ENCODE measurements around the gene FAM234B. TPM values are rescaled to one million over a fixed set of nuclear protein-coding genes. Genes with fewer than 3 reads are reported as not detected.

FAM234B gene
- polyA plus RNA-seq, 1 donor from 2014 or later, result 20.5 TPM

DNA sequence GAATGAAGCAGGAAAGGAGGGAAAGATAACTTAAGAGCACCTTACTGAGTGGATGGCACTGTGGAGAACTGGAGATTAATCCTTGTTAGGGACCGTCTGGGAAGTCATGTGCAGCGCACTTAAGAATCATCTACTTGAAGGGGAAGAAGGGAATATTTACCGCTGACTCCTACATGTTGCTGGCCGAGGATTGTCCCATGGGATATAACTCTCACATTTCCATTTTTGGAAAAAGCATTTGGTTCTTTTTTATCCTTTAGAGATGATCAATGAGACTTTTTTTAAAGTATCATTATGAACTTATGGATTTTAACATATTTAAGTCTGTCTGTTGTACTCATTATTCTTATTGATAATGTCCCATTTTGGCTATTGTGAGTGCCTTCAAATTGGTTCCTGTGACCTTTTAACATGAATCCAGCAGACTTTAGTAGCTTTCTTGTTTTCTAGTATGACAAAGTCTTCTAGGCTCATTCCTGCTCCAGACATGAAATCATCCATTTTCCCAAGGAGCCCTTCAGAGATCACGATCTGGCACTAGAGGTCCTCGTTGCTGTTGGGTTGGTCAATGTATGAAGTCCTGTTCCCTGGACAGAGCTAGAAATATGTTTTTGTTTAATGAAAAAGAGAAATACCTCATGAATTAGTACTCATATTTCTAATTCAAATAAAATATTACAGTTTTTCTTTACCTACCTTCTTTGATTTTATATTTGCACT, 20.2 kb upstream of the FAM234B start:
- Histone ChIP-seq H3K9me3 (ENCODE audit: low read length) (no peaks in the 10 kb centered on the region), H3K79me2 (replicated peaks; ENCODE audit: insufficient read depth, low read length) (no peaks in the 10 kb centered on the region), H4K20me1 (ENCODE audit: insufficient read depth) (no peaks in the 10 kb centered on the region), H3K27ac (ENCODE audit: low read length) (no peak overlapping the region), H2AFZ (ENCODE audit: low read depth, low read length) (no peak overlapping the region), H3K9me2 (ENCODE audit: insufficient read depth, low read length) (no peaks in the 10 kb centered on the region), H3K36me3 (ENCODE audit: insufficient read depth, low read length) (no peaks in the 10 kb centered on the region), H3K4me3 (ENCODE audit: low read length) (no peak overlapping the region), H3F3A (ENCODE audit: insufficient read depth, low read length, poor library complexity, severe bottlenecking) (no peaks in the 10 kb centered on the region), H3K9ac (ENCODE audit: low read length) (no peak overlapping the region), H3K4me2 (ENCODE audit: low read length) (no peak overlapping the region), H3K27me3 (ENCODE audit: insufficient read depth, low read depth, low read length) (no peaks in the 10 kb centered on the region)
- TF ChIP-seq EZH2 (IDR thresholded peaks at IDR 0.05; ENCODE audit: borderline replicate concordance, insufficient read depth, low read length, poor library complexity, severe bottlenecking) (no peak), RAD21 (conservative IDR thresholded peaks at IDR 0.05) (no peak), SMC3 (conservative IDR thresholded peaks at IDR 0.05; ENCODE audit: poor library complexity) (no peak), POLR2AphosphoS5 (IDR thresholded peaks at IDR 0.05) (no peak), MXI1 (conservative IDR thresholded peaks at IDR 0.05; ENCODE audit: poor library complexity, severe bottlenecking) (no peak)
- TF ChIP-seq, protein P1, sequence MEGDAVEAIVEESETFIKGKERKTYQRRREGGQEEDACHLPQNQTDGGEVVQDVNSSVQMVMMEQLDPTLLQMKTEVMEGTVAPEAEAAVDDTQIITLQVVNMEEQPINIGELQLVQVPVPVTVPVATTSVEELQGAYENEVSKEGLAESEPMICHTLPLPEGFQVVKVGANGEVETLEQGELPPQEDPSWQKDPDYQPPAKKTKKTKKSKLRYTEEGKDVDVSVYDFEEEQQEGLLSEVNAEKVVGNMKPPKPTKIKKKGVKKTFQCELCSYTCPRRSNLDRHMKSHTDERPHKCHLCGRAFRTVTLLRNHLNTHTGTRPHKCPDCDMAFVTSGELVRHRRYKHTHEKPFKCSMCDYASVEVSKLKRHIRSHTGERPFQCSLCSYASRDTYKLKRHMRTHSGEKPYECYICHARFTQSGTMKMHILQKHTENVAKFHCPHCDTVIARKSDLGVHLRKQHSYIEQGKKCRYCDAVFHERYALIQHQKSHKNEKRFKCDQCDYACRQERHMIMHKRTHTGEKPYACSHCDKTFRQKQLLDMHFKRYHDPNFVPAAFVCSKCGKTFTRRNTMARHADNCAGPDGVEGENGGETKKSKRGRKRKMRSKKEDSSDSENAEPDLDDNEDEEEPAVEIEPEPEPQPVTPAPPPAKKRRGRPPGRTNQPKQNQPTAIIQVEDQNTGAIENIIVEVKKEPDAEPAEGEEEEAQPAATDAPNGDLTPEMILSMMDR (IDR thresholded peaks at IDR 0.05; ENCODE audit: poor library complexity, severe bottlenecking), result no peak

DNA sequence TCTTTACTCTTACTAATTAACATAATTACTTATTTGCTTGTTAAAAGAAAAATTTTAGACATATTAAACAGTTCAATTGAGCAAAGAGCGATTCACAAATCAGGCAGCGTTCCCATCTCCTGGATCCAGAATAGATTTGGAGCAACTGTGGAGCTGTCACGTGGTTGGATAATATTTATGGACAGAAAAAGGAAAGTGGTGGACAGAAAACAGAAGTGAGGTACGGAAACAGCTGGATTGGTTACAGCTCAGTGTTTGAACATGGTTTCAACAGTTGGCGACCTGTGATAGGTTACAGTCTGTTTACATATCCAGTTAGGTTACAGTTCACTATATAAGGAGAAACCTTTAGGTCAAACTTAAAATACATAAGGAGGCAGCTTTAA, 19.7 kb upstream of the FAM234B start:
- Histone ChIP-seq H2AFZ (ENCODE audit: low read depth, low read length) (no peak overlapping the region), H3K9me2 (ENCODE audit: insufficient read depth, low read length) (no peaks in the 10 kb centered on the region), H3K9ac (ENCODE audit: low read length) (no peak overlapping the region), H3K9me3 (ENCODE audit: low read length) (no peaks in the 10 kb centered on the region), H3K27me3 (ENCODE audit: insufficient read depth, low read depth, low read length) (no peaks in the 10 kb centered on the region), H3K36me3 (ENCODE audit: insufficient read depth, low read length) (no peaks in the 10 kb centered on the region), H4K20me1 (ENCODE audit: insufficient read depth) (no peaks in the 10 kb centered on the region), H3K27ac (ENCODE audit: low read length) (no peak overlapping the region), H3K4me2 (ENCODE audit: low read length) (no peak overlapping the region), H3F3A (ENCODE audit: insufficient read depth, low read length, poor library complexity, severe bottlenecking) (no peaks in the 10 kb centered on the region), H3K4me3 (ENCODE audit: low read length) (no peak overlapping the region), H3K79me2 (replicated peaks; ENCODE audit: insufficient read depth, low read length) (no peaks in the 10 kb centered on the region)
- TF ChIP-seq RAD21 (conservative IDR thresholded peaks at IDR 0.05) (no peak), MXI1 (conservative IDR thresholded peaks at IDR 0.05; ENCODE audit: poor library complexity, severe bottlenecking) (no peak), SMC3 (conservative IDR thresholded peaks at IDR 0.05; ENCODE audit: poor library complexity) (no peak), POLR2AphosphoS5 (IDR thresholded peaks at IDR 0.05) (no peak), EP300 (conservative IDR thresholded peaks at IDR 0.05; ENCODE audit: poor library complexity, severe bottlenecking) (no peak), TAF1 (IDR thresholded peaks at IDR 0.05; ENCODE audit: low read depth) (no peak), EZH2 (IDR thresholded peaks at IDR 0.05; ENCODE audit: borderline replicate concordance, insufficient read depth, low read length, poor library complexity, severe bottlenecking) (no peak)
- TF ChIP-seq, protein P2, sequence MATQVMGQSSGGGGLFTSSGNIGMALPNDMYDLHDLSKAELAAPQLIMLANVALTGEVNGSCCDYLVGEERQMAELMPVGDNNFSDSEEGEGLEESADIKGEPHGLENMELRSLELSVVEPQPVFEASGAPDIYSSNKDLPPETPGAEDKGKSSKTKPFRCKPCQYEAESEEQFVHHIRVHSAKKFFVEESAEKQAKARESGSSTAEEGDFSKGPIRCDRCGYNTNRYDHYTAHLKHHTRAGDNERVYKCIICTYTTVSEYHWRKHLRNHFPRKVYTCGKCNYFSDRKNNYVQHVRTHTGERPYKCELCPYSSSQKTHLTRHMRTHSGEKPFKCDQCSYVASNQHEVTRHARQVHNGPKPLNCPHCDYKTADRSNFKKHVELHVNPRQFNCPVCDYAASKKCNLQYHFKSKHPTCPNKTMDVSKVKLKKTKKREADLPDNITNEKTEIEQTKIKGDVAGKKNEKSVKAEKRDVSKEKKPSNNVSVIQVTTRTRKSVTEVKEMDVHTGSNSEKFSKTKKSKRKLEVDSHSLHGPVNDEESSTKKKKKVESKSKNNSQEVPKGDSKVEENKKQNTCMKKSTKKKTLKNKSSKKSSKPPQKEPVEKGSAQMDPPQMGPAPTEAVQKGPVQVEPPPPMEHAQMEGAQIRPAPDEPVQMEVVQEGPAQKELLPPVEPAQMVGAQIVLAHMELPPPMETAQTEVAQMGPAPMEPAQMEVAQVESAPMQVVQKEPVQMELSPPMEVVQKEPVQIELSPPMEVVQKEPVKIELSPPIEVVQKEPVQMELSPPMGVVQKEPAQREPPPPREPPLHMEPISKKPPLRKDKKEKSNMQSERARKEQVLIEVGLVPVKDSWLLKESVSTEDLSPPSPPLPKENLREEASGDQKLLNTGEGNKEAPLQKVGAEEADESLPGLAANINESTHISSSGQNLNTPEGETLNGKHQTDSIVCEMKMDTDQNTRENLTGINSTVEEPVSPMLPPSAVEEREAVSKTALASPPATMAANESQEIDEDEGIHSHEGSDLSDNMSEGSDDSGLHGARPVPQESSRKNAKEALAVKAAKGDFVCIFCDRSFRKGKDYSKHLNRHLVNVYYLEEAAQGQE (IDR thresholded peaks at IDR 0.05; ENCODE audit: borderline replicate concordance), result no peak
- TF ChIP-seq, protein P1 (IDR thresholded peaks at IDR 0.05; ENCODE audit: poor library complexity, severe bottlenecking), result no peak
